Measurements from ENCODE around the gene HBE1. TPM values are rescaled to one million over a fixed set of nuclear protein-coding genes. Genes with fewer than 3 reads are reported as not detected.
A peak's percentile ranks its signal among the peaks of the same experiment; 100 is the strongest.

Gene HBE1
- total and polyA plus RNA-seq, 9 of the 15 experiments (the other 6 are each of a cell fraction or from before 2014, with no cell fraction given), result 612 to 10,250 (median 2,181) TPM

GRCh38 chr11:5288906-5289550 lies 19.3 kb upstream of the HBE1 start (continued):
- TF ChIP-seq ZNF407 (IDR thresholded peaks at IDR 0.05; ENCODE audit: low read depth), result no peak
- no peak for TF ChIP-seq ZNF76 (CRISPR knock-in tag; IDR thresholded peaks at IDR 0.05; ENCODE audit: borderline replicate concordance)
- no peak for TF ChIP-seq KDM2B (CRISPR knock-in tag; IDR thresholded peaks at IDR 0.05)
- no peak for TF ChIP-seq SP1 (CRISPR knock-in tag; IDR thresholded peaks at IDR 0.05)
- no peak for TF ChIP-seq NCOA1 (IDR thresholded peaks at IDR 0.05; ENCODE audit: low read depth)
- no peak for TF ChIP-seq PCBP2 (IDR thresholded peaks at IDR 0.05; ENCODE audit: low read depth, low read length, poor library complexity, severe bottlenecking)
- TF ChIP-seq BDP1 (IDR thresholded peaks at IDR 0.05; ENCODE audit: insufficient read depth, insufficient read length), result no peak
- no peak for TF ChIP-seq NR2C2 (CRISPR knock-in tag; IDR thresholded peaks at IDR 0.05)
- TF ChIP-seq NR2C2 (tag; IDR thresholded peaks at IDR 0.05), result no peak; the same call in 1 of the 2 replicates
- TF ChIP-seq ZEB2 (IDR thresholded peaks at IDR 0.05), result 0 out of 2 replicates have a peak, but pooled peaks have one; percentile 38
- no peak for TF ChIP-seq ZHX1 (conservative IDR thresholded peaks at IDR 0.05; ENCODE audit: low read length)
- TF ChIP-seq HDGF (IDR thresholded peaks at IDR 0.05), result 0 out of 2 replicates have a peak, but pooled peaks have one; percentile 48
- TF ChIP-seq GABPB1 (CRISPR knock-in tag; IDR thresholded peaks at IDR 0.05), result no peak
- TF ChIP-seq, protein P1, sequence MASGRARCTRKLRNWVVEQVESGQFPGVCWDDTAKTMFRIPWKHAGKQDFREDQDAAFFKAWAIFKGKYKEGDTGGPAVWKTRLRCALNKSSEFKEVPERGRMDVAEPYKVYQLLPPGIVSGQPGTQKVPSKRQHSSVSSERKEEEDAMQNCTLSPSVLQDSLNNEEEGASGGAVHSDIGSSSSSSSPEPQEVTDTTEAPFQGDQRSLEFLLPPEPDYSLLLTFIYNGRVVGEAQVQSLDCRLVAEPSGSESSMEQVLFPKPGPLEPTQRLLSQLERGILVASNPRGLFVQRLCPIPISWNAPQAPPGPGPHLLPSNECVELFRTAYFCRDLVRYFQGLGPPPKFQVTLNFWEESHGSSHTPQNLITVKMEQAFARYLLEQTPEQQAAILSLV (tag; IDR thresholded peaks at IDR 0.05), result no peak
- no peak for TF ChIP-seq MXI1 (IDR thresholded peaks at IDR 0.05; ENCODE audit: low read depth, low read length)
- peak; percentile 80; the same call in 1 of the 2 replicates for TF ChIP-seq LARP7 (IDR thresholded peaks at IDR 0.05)
- 0 out of 4 replicates have a peak, but pooled peaks of 1 of the 2 experiments have one; percentile 4 for TF ChIP-seq RCOR1 (IDR thresholded peaks at IDR 0.05; ENCODE audit: borderline replicate concordance in 1 of 2, low read depth in 2 of 2, low read length in 2 of 2)

All from K562 (cell line).